Neural progenitor cell (in vitro differentiated cells): ENCODE measurements around the gene NCOA1. TPM values are rescaled to one million over a fixed set of nuclear protein-coding genes. Genes with fewer than 3 reads are reported as not detected.
A peak's percentile ranks its signal among the peaks of the same experiment; 100 is the strongest.
"Not testable (repeated sequence)": the region's sequence is repeated elsewhere in the genome, so short reads cannot be mapped to it uniquely, and the experiment has no call there.

Source experiments
- DNase-seq: peaks from one replicate; pipeline ENCODE4 v3.0.0-alpha.2; 2016; ENCODE audit warnings: low spot score
- H2AFZ ChIP-seq: fragments of 200-600 bp; sonication (generic); replicated peaks from 2 replicates; pipeline ENCODE4 v1.6.1; 2016; ENCODE audit warnings: antibody characterized with exemption
- H3F3A ChIP-seq: fragments of 200-600 bp; sonication (generic); 2 replicates; pipeline ENCODE4 v1.6.1; 2016; ENCODE audit warnings: antibody characterized with exemption, low read depth
- H3K27ac ChIP-seq: fragments of 200-600 bp; sonication (generic); 2 replicates; pipeline ENCODE4 v1.5.1; 2016; ENCODE audit warnings: mild to moderate bottlenecking
- H3K27me3 ChIP-seq: fragments of 200-600 bp; sonication (generic); 2 replicates; pipeline ENCODE4 v1.6.1; 2016; ENCODE audit warnings: mild to moderate bottlenecking, moderate library complexity
- H3K36me3 ChIP-seq: fragments of 200-600 bp; sonication (generic); 2 replicates; pipeline ENCODE4 v1.5.1; 2016
- H3K4me1 ChIP-seq: fragments of 200-600 bp; sonication (generic); 2 replicates; pipeline ENCODE4 v1.6.1; 2016; ENCODE audit warnings: mixed run types
- H3K4me2 ChIP-seq: fragments of 200-600 bp; sonication (generic); 2 replicates; pipeline ENCODE4 v1.6.1; 2016
- H3K4me3 ChIP-seq: fragments of 200-600 bp; sonication (generic); 2 replicates; pipeline ENCODE4 v1.5.1; 2016
- H3K79me2 ChIP-seq: fragments of 200-600 bp; sonication (generic); 2 replicates; pipeline ENCODE4 v1.6.1; 2016; ENCODE audit warnings: low read depth
- H3K9ac ChIP-seq: fragments of 200-600 bp; sonication (generic); 2 replicates; pipeline ENCODE4 v1.6.1; 2016
- H3K9me3 ChIP-seq: fragments of 200-600 bp; sonication (generic); 2 replicates; pipeline ENCODE4 v1.5.1; 2016; ENCODE audit warnings: low read depth
- H4K20me1 ChIP-seq: fragments of 200-600 bp; sonication (generic); 2 replicates; pipeline ENCODE4 v1.6.1; 2016; ENCODE audit warnings: low read depth
- H3K27ac Mint-ChIP-seq: 3 replicates; pipeline ENCODE4 v1.8.0; 2021; ENCODE audit warnings: mixed read lengths
- H3K27me3 Mint-ChIP-seq: 2 replicates; pipeline ENCODE4 v1.8.0; 2022; ENCODE audit warnings: low read depth, mild to moderate bottlenecking, inconsistent platforms, moderate library complexity, mixed read lengths; ENCODE audit not compliant: insufficient read depth
- H3K36me3 Mint-ChIP-seq: 3 replicates; pipeline ENCODE4 v1.8.0; 2021; ENCODE audit warnings: mixed read lengths
- H3K4me1 Mint-ChIP-seq: 3 replicates; pipeline ENCODE4 v1.8.0; 2021; ENCODE audit warnings: mixed read lengths
- H3K4me3 Mint-ChIP-seq: 3 replicates; pipeline ENCODE4 v1.8.0; 2021; ENCODE audit warnings: mild to moderate bottlenecking, moderate library complexity, mixed read lengths
- H3K9me3 Mint-ChIP-seq: 3 replicates; pipeline ENCODE4 v1.8.0; 2020; ENCODE audit warnings: mixed read lengths
- CTCF ChIP-seq: fragments of 200-600 bp; sonication (generic); IDR thresholded peaks from 2 replicates; pipeline ENCODE4 v1.5.1; 2017; ENCODE audit warnings: antibody characterized with exemption, mild to moderate bottlenecking
- EZH2 ChIP-seq: fragments of 200-600 bp; sonication (generic); IDR thresholded peaks from 2 replicates; pipeline ENCODE4 v1.6.1; 2017; ENCODE audit warnings: antibody characterized with exemption, mild to moderate bottlenecking, moderate library complexity
- EZH2phosphoT487 ChIP-seq: fragments of 200-600 bp; sonication (generic); IDR thresholded peaks from 2 replicates; pipeline ENCODE4 v1.6.1; 2017; ENCODE audit warnings: antibody characterized with exemption
- total RNA-seq: library from RNA; depleted of rRNA; stranded (reverse); fragments of >200 nt; gene quantifications from 2 replicates; pipeline ENCODE4 v1.2.3, GENCODE V29; 2015; ENCODE audit warnings: low replicate concordance

Gene NCOA1
- total RNA-seq, 1 donor from 2014 or later, result 29.3 TPM

DNA sequence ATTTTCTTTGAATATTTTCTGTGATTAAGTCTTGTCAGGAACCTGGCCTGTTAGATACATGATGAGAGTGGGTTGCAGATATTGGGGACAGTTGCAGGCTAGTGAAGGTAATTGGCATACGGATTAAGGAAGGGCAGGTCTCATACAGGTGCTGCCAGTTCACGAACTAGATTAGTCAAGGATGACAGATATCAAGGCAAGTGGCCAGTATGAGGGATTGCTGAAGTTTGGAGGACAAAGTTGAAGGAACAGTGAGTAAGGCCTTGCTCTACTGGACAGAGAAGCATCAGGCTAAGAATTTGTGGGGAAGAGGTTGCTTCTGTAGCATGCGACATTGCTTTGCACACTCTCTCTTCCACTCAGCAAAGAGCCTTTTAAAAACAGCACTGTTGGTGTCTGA, 12.8 kb upstream of the NCOA1 start:
- H3K4me1 ChIP-seq, result no peaks in the 10 kb centered on the region
- no peaks in the 10 kb centered on the region for H3K79me2 ChIP-seq
- no peak for DNase-seq
- no peaks in the 10 kb centered on the region for H3K9me3 ChIP-seq
- H3F3A ChIP-seq, result no peaks in the 10 kb centered on the region
- Mint-ChIP-seq H3K27ac (no peak overlapping the region), H3K4me3 (no peak overlapping the region), H3K4me1 (no peaks in the 10 kb centered on the region), H3K36me3 (no peaks in the 10 kb centered on the region), H3K27me3 (peaks cover 11% of the 10 kb centered on the region), H3K9me3 (peaks cover 5% of the 10 kb centered on the region)
- H2AFZ ChIP-seq, result no peak overlapping the region
- no peaks in the 10 kb centered on the region for H3K27me3 ChIP-seq
- no peak overlapping the region for H3K9ac ChIP-seq
- H3K4me2 ChIP-seq, result no peak overlapping the region
- no peak overlapping the region for H3K27ac ChIP-seq
- H3K4me3 ChIP-seq, result no peak overlapping the region
- no peaks in the 10 kb centered on the region for H3K36me3 ChIP-seq
- TF ChIP-seq EZH2phosphoT487 (no peak), EZH2 (no peak), CTCF (no peak)
- H4K20me1 ChIP-seq, result no peaks in the 10 kb centered on the region

DNA sequence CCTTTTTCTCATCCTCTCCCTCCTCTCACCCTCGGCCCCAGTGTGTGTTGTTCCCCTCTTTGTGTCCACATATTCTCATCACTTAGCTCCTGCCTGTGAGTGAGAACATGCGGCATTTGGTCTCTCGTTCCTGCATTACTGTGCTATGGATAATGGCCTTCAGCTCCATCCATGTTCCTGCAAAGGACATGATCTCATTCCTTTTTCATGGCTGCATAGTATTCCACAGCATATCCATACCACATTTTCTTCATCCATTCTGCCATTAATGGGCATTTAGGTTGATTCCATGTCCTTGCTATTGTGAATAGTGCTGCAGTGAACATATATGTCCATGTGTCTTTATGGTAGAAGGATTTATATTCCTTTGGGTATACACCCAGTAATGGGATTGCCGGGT, 10.8 kb upstream of the NCOA1 start:
- Histone ChIP-seq H3K27me3 (no peaks in the 10 kb centered on the region), H3F3A (no peaks in the 10 kb centered on the region), H3K36me3 (no peaks in the 10 kb centered on the region), H3K79me2 (no peaks in the 10 kb centered on the region), H4K20me1 (no peaks in the 10 kb centered on the region), H3K9ac (no peak overlapping the region), H3K9me3 (no peaks in the 10 kb centered on the region), H3K4me3 (no peak overlapping the region), H3K4me1 (no peaks in the 10 kb centered on the region), H3K4me2 (no peak overlapping the region), H3K27ac (no peak overlapping the region), H2AFZ (no peak overlapping the region)
- Mint-ChIP-seq H3K36me3 (no peaks in the 10 kb centered on the region), H3K4me3 (peak overlapping the region; percentile 16), H3K4me1 (no peaks in the 10 kb centered on the region), H3K9me3 (peaks cover 5% of the 10 kb centered on the region), H3K27me3 (peaks cover 11% of the 10 kb centered on the region), H3K27ac (no peak overlapping the region)
- no peak for DNase-seq
- TF ChIP-seq EZH2, result no peak

DNA sequence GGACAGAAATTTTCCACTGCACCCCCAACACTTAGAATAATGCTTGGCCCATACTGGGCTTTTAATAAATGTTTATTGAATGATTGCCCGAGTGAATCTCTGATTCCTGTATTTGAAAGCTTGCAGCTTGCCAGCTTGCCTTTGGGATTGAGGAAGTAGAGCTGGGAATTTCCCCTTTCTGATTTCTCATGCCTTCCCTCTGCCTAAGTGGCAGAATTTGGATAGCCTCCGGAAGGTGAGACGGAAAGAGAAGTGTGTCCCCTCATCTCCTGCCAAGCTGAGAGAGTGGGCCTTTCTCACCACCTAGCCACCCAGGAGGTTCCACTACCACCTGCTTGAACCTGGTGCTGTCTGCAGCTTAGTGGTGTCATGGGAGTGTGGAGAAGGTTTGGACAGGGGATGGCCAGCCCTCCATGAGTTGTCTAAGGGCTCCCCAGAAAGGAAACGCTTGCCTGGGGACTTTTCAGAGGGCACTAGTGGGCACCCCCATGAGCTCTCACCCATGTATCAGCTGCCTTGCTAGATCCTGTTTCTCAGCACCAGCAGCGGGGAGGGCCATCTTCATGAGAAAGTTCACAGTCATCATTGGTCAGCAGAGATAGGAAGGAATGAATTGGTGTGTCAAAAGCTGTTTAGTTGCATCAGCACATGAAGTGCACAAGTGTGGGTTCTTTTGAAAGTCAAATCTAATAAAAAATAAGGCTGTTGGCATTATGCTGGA, 8.6 kb upstream of the NCOA1 start:
- no peaks in the 10 kb centered on the region for H4K20me1 ChIP-seq
- H3K27ac ChIP-seq, result no peak overlapping the region
- no peak overlapping the region for H3K4me2 ChIP-seq
- H3K27ac Mint-ChIP-seq, result no peak overlapping the region
- peak overlapping the region; percentile 24 for H2AFZ ChIP-seq
- no peaks in the 10 kb centered on the region for H3K27me3 ChIP-seq
- no peaks in the 10 kb centered on the region for H3K9me3 ChIP-seq
- no peak for DNase-seq
- TF ChIP-seq EZH2phosphoT487 (no peak), EZH2 (no peak), CTCF (no peak)
- H3K9ac ChIP-seq, result no peak overlapping the region
- H3K4me3 Mint-ChIP-seq, result no peak overlapping the region
- H3K36me3 ChIP-seq, result no peaks in the 10 kb centered on the region
- H3K9me3 Mint-ChIP-seq, result peaks cover 5% of the 10 kb centered on the region
- no peaks in the 10 kb centered on the region for H3K79me2 ChIP-seq
- H3K27me3 Mint-ChIP-seq, result peaks cover 7% of the 10 kb centered on the region
- no peaks in the 10 kb centered on the region for H3K36me3 Mint-ChIP-seq
- no peaks in the 10 kb centered on the region for H3K4me1 ChIP-seq
- no peak overlapping the region for H3K4me3 ChIP-seq
- no peaks in the 10 kb centered on the region for H3F3A ChIP-seq
- no peaks in the 10 kb centered on the region for H3K4me1 Mint-ChIP-seq

GRCh38 chr2:24482972-24483300, 8.1 kb upstream of the NCOA1 start:
- no peaks in the 10 kb centered on the region for H3K79me2 ChIP-seq

DNA sequence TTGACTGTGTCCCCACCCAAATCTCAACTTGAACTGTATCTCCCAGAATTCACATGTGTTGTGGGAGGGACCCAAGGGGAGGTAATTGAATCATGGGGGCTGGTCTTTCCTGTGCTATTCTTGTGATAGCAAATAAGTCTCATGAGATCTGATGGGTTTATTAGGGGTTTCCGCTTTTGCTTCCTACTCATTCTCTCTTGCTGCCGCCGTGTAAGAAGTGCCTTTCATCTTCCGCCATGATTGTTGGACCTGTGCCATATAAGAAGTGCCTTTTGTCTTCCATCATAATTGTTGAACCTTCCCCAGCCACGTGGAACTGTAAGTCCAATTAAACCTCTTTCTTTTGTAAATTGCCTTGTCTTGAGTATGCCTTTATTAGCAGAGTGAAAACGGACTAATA, 6.4 kb upstream of the NCOA1 start:
- H3K4me1 Mint-ChIP-seq, H3K27ac Mint-ChIP-seq, H3K27ac ChIP-seq, H3K27me3 ChIP-seq, H3K9ac ChIP-seq, H3K9me3 ChIP-seq, H3K4me2 ChIP-seq, H3K4me3 ChIP-seq, H3K4me1 ChIP-seq, H3K36me3 Mint-ChIP-seq, H3F3A ChIP-seq, DNase-seq, H3K9me3 Mint-ChIP-seq, H3K27me3 Mint-ChIP-seq, H3K4me3 Mint-ChIP-seq, H3K36me3 ChIP-seq, H3K79me2 ChIP-seq, H4K20me1 ChIP-seq, H2AFZ ChIP-seq: not testable (repeated sequence)

More at GRCh38 chr2:24482972-24483300, 8.1 kb upstream of the NCOA1 start:
- peaks cover 7% of the 10 kb centered on the region for H3K27me3 Mint-ChIP-seq
- H3K4me3 ChIP-seq, result no peak overlapping the region
- H3K9ac ChIP-seq, result no peak overlapping the region
- H3K9me3 ChIP-seq, result no peaks in the 10 kb centered on the region
- no peaks in the 10 kb centered on the region for H3K36me3 Mint-ChIP-seq
- H3K36me3 ChIP-seq, result no peaks in the 10 kb centered on the region
- H3K4me2 ChIP-seq, result no peak overlapping the region
- H3K9me3 Mint-ChIP-seq, result peaks cover 5% of the 10 kb centered on the region
- H3K4me3 Mint-ChIP-seq, result no peak overlapping the region
- peak overlapping the region; percentile 24 for H2AFZ ChIP-seq
- no peaks in the 10 kb centered on the region for H4K20me1 ChIP-seq
- TF ChIP-seq EZH2 (no peak), EZH2phosphoT487 (no peak), CTCF (no peak)
- H3K4me1 Mint-ChIP-seq, result no peaks in the 10 kb centered on the region
- no peak for DNase-seq
- H3K27me3 ChIP-seq, result no peaks in the 10 kb centered on the region
- H3K27ac ChIP-seq, result no peak overlapping the region
- no peaks in the 10 kb centered on the region for H3F3A ChIP-seq
- no peaks in the 10 kb centered on the region for H3K4me1 ChIP-seq
- H3K27ac Mint-ChIP-seq, result no peak overlapping the region
